DOHH2 (cell line): ENCODE measurements around the gene SPOCK2.

Source experiments
- H3F3A ChIP-seq: fragments of 200-600 bp; sonication (generic), shearing (Covaris generic); 2 replicates; pipeline ENCODE4 v1.6.0; 2016; ENCODE audit warnings: antibody characterized with exemption, mild to moderate bottlenecking; ENCODE audit not compliant: control insufficient read depth, insufficient read depth
- H3K27ac ChIP-seq: fragments of 200-600 bp; sonication (generic); 2 replicates; pipeline ENCODE4 v1.5.1; 2014; ENCODE audit warnings: low read depth, mild to moderate bottlenecking, low read length, moderate library complexity
- H3K27me3 ChIP-seq: fragments of 200-600 bp; sonication (generic); 2 replicates; pipeline ENCODE4 v1.6.1; 2014; ENCODE audit warnings: mild to moderate bottlenecking, low read length, mixed read lengths; ENCODE audit not compliant: control insufficient read depth
- H3K36me3 ChIP-seq: fragments of 200-600 bp; sonication (generic); 2 replicates; pipeline ENCODE4 v1.6.1; 2014; ENCODE audit warnings: mild to moderate bottlenecking, low read length, moderate library complexity, mixed read lengths; ENCODE audit not compliant: control insufficient read depth
- H3K4me1 ChIP-seq: fragments of 200-600 bp; sonication (generic); 2 replicates; pipeline ENCODE4 v1.6.1; 2014; ENCODE audit warnings: mild to moderate bottlenecking, low read length, mixed read lengths; ENCODE audit not compliant: control insufficient read depth
- H3K4me2 ChIP-seq: fragments of 200-600 bp; sonication (generic); 2 replicates; pipeline ENCODE4 v1.6.0; 2014; ENCODE audit warnings: mild to moderate bottlenecking, low read length, moderate library complexity
- H3K4me3 ChIP-seq: fragments of 200-600 bp; sonication (generic); 2 replicates; pipeline ENCODE4 v1.5.1; 2014; ENCODE audit warnings: mild to moderate bottlenecking, low read length, mixed read lengths
- H3K79me2 ChIP-seq: fragments of 200-600 bp; sonication (generic); 2 replicates; pipeline ENCODE4 v1.6.1; 2014; ENCODE audit warnings: mild to moderate bottlenecking, low read length, mixed read lengths; ENCODE audit not compliant: control insufficient read depth
- H3K9me2 ChIP-seq: fragments of 200-600 bp; sonication (generic); replicated peaks from 2 replicates; pipeline ENCODE4 v1.6.1; 2014; ENCODE audit warnings: mild to moderate bottlenecking, low read length, mixed read lengths; ENCODE audit not compliant: control insufficient read depth
- H3K9me3 ChIP-seq: fragments of 200-600 bp; sonication (generic); 2 replicates; pipeline ENCODE4 v1.6.1; 2014; ENCODE audit warnings: antibody characterized with exemption, low read length, mixed read lengths; ENCODE audit not compliant: control insufficient read depth, insufficient read depth
- H4K20me1 ChIP-seq: fragments of 200-600 bp; sonication (generic); 2 replicates; pipeline ENCODE4 v1.6.0; 2014; ENCODE audit warnings: low read depth, mild to moderate bottlenecking, antibody characterized with exemption, low read length, moderate library complexity; ENCODE audit not compliant: control insufficient read depth, insufficient read depth
- CTCF ChIP-seq: fragments of 200-600 bp; sonication (generic); IDR thresholded peaks from one replicate; pipeline ENCODE4 v1.5.1; 2014; ENCODE audit warnings: antibody characterized with exemption, mild to moderate bottlenecking, low read depth, low read length; ENCODE audit not compliant: poor library complexity, severe bottlenecking
- EZH2phosphoT487 ChIP-seq: fragments of 200-600 bp; sonication (generic); IDR thresholded peaks from 2 replicates; pipeline ENCODE4 v1.6.1; 2017; ENCODE audit warnings: borderline replicate concordance, mild to moderate bottlenecking, antibody characterized with exemption, low read length, moderate library complexity, mixed read lengths

SPOCK2 gene

GRCh38 chr10:72067463-72068125 is 20.8 kb downstream of the SPOCK2 start:
- Histone ChIP-seq H3K36me3 (no peaks in the 10 kb centered on the region), H3K27me3 (peaks cover 5% of the 10 kb centered on the region; the same call in 1 of the 2 replicates), H3K79me2 (no peaks in the 10 kb centered on the region), H3K4me1 (0 out of 2 replicates have a peak, but pooled peaks cover 4% of the 10 kb centered on the region), H3K4me3 (no peak overlapping the region), H3K9me2 (no peaks in the 10 kb centered on the region), H3F3A (no peaks in the 10 kb centered on the region), H3K27ac (no peak overlapping the region), H4K20me1 (no peaks in the 10 kb centered on the region), H3K9me3 (no peaks in the 10 kb centered on the region), H3K4me2 (no peak overlapping the region)
- TF ChIP-seq CTCF: no peak
- TF ChIP-seq EZH2phosphoT487: no peak

GRCh38 chr10:72066318-72067284 is 21.8 kb downstream of the SPOCK2 start:
- no peak overlapping the region for H3K27ac ChIP-seq
- no peaks in the 10 kb centered on the region for H3F3A ChIP-seq
- H3K36me3 ChIP-seq: no peaks in the 10 kb centered on the region
- H3K9me3 ChIP-seq: no peaks in the 10 kb centered on the region
- no peaks in the 10 kb centered on the region for H3K79me2 ChIP-seq
- H3K4me1 ChIP-seq: 0 out of 2 replicates have a peak, but pooled peaks cover 4% of the 10 kb centered on the region
- no peak overlapping the region for H3K4me3 ChIP-seq
- H4K20me1 ChIP-seq: no peaks in the 10 kb centered on the region; the same call in 1 of the 2 replicates
- no peak overlapping the region for H3K4me2 ChIP-seq
- TF ChIP-seq EZH2phosphoT487: no peak
- TF ChIP-seq CTCF: no peak
- peaks cover 5% of the 10 kb centered on the region; the same call in 1 of the 2 replicates for H3K27me3 ChIP-seq
- H3K9me2 ChIP-seq: no peaks in the 10 kb centered on the region

- no peak for TF ChIP-seq CTCF
- TF ChIP-seq EZH2phosphoT487: no peak
- peaks cover 5% of the 10 kb centered on the region; the same call in 1 of the 2 replicates for H3K27me3 ChIP-seq
- no peaks in the 10 kb centered on the region for H3K36me3 ChIP-seq
- no peak overlapping the region for H3K27ac ChIP-seq
- H3K79me2 ChIP-seq: no peaks in the 10 kb centered on the region
- no peaks in the 10 kb centered on the region for H3K9me2 ChIP-seq
- H3K9me3 ChIP-seq: no peaks in the 10 kb centered on the region
- H3K4me3 ChIP-seq: no peak overlapping the region
- H4K20me1 ChIP-seq: no peaks in the 10 kb centered on the region; the same call in 1 of the 2 replicates
- no peak overlapping the region for H3K4me2 ChIP-seq
- 0 out of 2 replicates have a peak, but pooled peaks cover 4% of the 10 kb centered on the region for H3K4me1 ChIP-seq
- H3F3A ChIP-seq: no peaks in the 10 kb centered on the region
Measured at GRCh38 chr10:72065439-72066025, 22.8 kb downstream of the SPOCK2 start.
